Amniotic stem cell (primary cell): ENCODE results near the gene C2orf92.
"Not testable (repeated sequence)": the region's sequence is repeated elsewhere in the genome, so short reads cannot be mapped to it uniquely, and the experiment has no call there.

Experiments
- DNase-seq: peaks from one replicate; lab custom pipeline; 2025; lab: John Stamatoyannopoulos, UW

Gene C2orf92

DNA sequence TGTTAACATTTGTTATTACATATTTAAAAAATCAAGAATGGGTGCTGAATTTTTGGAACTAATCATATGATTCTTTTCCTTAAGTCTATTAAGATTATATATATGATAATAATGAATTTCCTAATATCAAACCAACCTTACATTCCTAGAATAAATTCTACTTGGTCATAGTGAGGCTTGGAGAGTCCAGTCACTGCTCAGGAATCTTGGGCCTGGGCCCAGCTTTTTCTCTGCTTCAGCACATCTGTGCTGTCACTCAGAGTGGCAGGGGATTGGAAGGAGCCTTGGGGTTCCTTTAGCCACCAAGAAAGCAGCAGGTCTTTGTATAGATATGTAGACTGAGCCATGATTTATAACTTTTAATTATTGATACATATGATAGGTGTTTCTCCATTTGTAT lies 24.0 kb downstream of the C2orf92 start:
- no peak for DNase-seq

DNA sequence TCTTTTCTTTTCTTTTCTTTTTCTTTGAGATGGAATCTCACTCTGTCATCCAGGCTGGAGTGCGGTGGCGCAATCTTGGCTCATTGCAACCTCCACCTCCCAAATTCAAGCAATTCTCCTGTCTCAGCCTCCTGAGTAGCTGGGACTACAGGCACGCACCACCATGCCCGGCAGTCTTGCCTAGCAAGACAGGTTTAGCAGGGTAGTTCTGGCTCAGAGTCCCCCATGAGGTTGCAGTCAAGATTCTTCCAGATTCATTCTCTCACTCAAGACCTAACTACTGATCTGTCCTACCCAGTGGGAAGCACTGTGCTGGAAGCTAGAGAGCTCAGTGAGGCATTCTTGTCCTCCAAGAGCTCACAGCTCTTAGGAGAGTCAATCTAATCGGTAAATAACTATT lies 26.2 kb downstream of the C2orf92 start:
- no peak for DNase-seq

DNA sequence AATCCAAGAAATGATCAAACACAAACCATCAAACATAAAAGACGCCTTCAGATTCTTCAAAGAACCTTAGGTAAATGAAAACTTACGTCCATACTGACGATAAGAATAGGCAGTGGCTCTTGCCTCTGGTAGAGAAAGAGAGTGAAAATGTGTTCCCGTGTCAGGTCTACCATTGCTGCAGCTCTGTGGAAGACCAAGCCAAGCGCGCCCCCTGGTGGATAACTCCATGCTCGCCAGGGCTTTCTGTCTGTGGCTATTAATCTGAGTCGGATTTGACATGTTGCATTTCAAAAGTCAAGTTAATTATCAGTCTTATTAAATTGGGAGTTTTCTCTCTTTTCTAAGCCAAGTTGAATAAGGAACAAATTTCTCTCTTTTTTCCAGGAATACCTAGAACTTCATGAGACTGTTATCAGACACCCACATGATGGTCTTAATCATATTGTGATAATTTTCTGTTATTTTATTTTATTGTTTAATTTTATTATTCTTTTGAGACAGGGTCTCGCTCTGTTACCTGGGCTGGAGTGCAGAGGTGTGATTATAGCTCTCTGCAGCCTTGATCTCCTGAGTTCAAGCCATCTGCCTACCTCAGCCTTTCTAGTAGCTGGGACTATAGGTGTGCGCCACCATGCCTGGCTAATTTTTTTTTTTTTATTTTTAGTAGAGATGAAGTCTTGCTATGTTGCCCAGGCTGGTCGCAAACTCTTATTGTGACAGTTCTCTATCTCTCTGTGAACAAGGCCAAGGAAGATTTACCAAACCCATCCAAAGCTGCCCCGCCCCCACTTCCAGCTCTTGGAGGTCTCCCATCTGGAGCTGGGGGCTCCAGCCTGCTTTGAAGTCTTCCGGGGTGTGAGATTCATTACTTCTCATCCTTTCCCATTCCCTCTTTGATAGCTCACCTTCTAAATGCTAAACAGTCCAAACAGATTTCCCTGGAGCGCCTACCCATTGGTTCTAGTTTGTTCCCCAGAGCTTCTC lies 28.0 kb downstream of the C2orf92 start:
- DNase-seq, result peak; percentile 83

DNA sequence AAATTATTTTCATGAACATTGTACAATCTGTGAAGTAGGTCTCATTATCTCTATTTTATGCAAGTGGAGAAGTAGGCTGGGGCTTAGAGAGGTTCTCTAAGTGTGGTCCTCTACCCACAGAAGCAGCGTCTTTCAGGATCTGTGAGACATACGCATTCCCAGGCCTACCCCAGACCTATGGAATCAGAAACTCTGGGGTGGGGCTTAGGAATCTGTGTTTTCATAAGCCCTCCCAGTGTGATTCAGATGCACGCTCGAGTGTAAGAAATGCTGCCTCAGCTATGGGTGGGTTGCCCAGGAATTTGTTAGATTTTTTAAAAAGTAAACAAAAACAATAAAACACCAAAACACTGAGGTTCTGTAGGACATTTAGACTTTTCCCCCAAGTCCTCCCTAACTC lies 29.0 kb downstream of the C2orf92 start:
- no peak for DNase-seq

DNA sequence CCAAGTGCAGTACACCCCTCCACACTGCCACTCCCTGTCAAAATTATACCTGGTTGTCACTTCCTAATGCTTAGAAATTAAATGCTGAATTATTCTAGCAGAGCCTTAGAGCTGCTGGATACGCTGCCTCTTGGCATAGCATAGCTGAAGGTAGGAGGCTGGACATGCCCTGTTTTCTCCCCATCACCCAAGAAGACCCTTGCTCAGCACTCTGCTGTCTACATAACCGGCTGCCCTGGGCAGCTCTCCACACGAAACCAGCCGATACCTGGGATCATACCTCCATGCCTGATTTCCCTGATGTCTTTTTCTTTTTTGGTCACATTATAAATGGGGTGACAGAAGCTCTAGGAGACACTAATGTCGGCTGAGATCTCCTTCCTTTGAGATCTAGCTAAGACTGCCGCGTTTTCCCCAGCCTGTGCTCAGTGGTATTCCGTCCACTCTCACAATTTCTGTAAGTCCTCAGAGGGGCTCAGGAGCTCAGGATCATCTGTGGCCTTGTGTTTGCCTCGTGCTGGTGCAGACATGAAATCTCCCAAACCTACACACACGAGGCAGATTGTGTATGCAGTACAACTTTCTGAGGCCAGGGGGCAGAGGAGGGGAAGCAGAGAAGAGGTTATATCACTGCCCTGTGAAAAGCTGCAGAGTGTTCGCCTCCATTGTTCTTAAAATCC lies 30.4 kb downstream of the C2orf92 start:
- peak; percentile 42 for DNase-seq

DNA sequence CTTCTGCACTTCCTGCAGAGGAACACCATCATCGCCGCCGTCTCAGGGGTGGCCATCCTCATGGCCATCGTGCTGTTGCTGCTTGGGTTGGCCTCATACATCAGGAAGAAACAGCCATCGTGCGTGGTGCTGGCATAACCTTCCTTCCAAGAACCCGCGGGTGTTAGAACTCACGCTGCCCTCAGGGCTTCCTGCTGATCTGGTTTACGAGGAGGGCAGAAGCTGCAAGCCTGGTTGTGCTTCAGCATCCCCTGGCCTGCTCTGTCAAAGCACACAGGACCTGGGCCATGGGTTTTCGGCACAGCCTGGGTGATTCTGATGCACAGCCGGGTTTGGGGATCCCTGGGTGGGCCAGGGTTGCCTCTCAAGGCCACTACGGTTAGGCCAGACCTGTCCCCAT lies 31.7 kb downstream of the C2orf92 start:
- DNase-seq, result no peak

DNA sequence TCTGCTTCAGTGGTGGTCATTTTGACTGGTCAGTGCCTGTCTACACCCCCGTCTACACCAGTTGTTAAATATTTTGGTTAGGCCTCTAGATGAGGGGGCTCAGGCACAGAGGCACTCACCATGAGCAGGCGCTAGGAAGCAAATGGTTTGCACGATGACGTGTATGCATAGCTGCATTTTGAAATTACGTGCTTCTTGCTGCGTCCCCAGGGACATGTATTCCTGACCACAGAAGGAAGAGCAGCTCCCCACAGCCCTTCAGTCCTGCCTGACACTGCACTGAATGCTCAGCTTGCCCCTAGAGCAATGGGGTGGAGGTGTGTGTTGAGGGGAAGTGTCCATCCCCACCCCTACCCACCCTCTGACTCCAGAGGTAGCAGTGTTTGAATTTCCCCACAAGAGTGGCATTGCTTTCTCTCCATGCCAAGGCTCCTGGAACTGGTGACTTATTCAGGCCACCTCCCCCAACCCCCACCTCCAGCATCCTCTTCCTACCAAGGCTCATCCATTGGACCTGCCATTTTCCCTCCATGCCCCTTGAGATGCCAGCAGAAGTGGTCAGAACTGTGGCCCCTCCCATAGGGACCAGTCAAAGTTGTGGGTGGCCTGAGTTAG lies 32.4 kb downstream of the C2orf92 start:
- DNase-seq, result no peak

DNA sequence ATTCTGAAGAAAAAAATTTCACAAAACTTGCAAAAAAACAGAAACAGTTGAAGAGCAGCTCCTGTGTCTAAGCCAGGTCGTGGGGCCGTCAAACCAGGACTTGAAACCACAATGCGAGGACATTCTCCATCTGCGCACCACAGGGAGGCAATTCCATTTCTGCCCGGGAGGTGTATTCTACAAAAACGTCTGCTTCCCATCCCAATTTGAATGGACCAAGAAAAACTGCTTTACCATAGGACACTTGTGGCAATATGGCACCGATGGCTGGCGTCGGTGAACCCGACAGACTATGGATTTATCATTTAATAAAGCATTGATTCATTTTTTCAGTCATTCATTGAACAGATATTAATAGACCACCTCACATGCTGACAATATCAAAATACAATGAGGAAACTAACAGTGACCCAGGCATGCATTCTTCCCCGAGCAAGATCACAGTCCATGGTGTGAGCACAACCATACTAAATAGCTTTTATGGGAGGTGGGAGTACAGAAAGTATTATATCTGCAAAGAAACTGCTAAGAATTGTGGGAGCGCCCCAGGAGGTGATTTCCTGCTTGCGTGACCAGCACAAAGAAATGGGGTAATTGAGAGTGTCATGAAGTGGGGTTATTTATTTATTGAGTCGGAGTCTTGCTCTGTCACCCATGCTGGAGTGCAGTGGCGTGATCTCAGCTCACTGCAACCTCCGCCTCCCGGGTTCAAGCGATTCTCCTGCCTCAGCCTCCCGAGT lies 33.4 kb downstream of the C2orf92 start:
- DNase-seq, result no peak

DNA sequence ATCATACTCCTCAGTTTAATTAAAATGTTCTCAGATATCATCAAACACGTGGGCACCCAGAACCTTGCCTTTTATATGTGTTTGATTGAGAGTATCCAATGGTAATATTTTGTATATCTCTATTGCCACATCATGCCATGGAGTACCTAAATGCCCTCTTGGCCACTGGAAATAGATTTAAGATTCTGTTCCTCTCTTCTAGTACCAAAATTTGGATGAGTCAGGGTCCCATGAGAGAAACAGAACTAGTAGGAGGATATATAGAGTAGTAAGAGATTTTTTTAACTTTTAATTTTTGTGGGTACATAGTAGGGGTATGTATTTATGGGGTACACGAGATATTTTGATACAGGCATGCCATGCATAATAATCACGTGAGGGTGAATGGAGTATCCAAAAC lies 34.2 kb downstream of the C2orf92 start:
- no peak for DNase-seq

DNA sequence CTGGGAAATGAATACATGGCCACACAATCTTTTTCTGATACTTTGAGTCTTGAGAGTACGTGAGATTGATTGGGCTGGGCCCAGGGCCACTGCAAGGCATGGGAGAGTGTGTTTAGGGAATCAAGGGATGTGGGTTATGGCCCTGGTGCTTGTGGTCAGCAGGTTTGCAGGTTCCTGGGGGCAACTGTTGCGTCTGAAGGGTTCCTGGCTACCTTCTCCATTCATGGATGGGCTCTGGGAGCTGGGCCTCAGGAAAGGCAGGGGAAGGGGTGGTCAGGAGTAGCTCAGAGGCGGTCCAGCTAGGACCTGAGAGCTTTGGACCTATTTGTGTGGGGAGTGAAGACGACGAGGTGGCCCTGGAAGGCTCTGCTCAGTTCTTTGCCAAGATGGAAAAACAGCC lies 35.5 kb downstream of the C2orf92 start:
- no peak for DNase-seq

DNA sequence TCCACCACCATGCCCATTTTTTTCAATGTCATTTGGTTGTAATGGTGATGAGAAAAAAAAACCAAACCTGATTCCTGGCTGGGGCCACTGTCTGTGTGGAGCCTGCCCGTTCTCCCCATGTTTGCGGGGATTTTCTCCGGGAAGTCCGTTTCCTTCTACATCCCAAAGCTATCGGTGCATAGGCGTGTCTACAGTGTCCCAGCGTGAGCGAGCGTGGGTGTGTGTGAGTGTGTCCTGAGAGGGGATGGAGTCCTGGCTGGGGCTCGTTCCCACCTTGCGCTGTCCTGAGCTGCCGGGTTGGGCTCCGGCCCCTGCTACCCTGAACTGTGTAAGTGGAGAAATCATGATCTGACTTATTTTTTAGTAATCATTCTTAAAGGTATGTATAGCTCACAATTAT lies 36.6 kb downstream of the C2orf92 start:
- no peak for DNase-seq

DNA sequence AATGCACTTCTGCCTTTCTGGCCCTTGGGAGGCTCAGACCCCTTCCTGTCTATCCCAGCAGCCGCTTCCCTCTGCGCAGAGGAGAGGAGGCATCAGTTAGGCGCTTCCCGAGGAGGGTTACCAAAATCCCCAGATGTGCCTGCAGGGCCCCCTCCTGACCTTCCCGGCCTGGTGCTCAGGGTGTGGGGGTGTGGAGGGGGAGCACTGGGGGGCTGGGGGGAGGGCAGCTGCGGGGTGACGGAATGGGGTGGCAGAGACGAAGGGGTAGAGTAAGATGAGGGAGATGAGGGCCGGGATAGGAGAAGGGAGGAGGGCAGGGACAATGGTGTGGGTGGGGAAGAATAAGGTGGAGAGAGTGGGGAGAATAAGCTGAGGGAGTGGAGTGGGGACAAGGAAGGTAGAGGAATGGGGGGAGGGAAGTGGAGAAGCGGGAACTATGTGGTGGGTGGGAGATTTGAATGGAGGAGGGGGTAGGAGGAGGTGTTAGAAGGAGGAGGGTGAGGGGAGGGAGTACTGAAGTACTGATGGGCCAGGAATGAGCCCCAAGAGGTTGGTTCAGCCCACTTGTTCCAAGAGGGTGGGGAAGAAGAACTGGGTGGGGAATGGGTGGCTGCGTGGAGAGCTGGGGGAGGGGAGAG lies 37.3 kb downstream of the C2orf92 start:
- DNase-seq, result no peak

DNA sequence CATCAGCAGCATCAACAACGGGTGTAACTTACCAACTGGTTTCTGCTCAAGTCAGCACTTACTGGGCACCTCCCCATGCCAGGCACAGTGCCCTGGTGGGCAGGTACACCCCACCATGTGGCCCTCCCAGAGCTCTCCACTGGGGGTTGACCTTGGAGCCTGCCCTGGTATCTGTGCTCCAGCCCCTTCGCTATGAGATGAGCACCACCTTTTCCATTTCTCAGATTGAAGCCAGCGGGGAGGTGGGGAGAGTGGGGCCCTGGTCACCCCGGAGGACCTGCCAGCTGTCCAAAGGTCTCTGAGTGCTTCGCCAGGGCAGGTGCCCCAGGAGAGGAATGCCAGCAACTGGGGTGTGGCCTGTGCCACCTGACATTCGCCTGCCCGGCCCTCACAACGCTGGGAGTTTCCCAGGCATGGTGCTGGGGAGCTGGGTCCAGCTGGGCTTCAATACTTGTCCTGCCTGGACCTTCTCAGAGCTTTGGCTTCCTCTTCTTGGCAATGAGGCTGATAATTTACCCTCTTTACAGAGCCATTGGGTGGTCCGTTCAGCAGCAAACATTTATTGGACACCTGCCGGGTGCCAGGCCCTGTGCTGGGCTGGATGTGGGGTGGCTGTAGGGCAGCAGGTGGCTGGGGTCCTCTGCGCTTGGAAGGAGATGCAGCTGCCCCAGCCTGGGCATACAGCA lies 38.0 kb downstream of the C2orf92 start:
- no peak for DNase-seq

DNA sequence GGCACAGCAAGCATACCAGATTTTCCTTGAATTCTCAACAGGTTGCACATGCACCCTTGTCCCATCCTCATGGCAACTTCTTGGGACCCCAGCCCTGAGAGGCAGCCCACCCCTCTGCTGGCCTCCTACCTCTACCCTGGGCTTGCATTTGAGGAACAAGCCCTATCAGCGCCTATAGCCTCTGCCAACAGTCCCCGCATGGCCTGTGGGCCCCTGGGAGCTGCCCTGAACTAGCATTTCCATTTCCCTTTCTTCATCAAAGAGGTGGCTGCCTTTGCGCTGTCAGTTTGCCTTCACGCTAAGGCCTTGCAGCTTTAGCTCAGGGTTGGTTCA lies 38.5 kb downstream of the C2orf92 start:
- DNase-seq, result no peak

DNA sequence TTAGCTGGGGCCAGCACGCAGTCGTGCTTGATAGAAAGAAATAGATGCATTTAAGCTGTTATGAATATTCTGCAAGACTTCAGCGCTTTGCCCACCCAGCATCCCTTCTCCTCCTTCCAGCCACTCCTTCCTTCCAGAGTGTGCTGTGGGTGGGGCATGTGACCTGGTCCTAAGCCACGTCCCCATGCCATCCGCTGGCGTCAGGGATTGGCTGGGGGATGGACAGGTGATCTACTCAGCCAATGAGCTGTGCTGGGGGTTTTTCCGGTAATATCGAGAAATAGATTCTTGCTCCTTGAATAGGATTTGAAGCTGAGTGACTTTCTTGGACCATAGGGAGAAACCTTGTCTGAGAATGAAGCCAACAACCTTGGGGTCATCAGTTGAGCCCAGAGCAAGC lies 39.1 kb downstream of the C2orf92 start:
- no peak for DNase-seq

DNA sequence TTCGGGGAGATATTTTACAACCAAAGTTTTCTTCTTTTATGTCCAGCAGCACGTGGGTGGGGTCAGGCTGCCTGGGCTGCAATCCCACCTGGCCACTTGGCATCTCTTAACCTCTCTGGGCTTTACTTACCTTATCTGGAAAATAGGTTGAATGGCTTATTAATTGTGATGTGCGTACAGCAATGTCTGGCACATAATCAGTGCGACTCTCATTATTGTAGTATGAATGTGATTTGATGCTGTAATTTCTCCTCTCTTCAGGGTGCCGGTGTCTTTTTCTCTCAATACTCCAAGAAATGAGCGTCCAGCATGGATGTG lies 41.8 kb downstream of the C2orf92 start:
- DNase-seq, result no peak

DNA sequence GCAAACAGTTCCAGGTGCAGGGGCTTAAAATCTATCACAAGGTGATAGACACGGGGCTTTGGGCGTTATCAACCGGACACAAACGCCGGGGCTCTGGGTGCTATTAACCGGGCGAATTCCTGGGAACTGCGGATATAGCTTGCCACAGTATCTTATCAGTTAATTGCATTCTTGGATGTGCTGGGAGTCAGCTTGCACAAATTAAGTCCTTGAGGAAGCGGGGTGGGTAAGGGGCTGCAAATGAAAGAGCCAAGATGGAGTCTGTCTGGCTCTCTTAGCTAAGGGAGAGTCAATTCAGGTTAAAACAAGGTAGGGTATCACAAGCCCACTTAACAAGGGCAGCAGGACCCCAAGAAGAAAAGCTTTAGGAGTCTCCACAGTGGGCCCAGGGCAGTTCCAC lies 42.7 kb downstream of the C2orf92 start:
- DNase-seq, result not testable (repeated sequence)

DNA sequence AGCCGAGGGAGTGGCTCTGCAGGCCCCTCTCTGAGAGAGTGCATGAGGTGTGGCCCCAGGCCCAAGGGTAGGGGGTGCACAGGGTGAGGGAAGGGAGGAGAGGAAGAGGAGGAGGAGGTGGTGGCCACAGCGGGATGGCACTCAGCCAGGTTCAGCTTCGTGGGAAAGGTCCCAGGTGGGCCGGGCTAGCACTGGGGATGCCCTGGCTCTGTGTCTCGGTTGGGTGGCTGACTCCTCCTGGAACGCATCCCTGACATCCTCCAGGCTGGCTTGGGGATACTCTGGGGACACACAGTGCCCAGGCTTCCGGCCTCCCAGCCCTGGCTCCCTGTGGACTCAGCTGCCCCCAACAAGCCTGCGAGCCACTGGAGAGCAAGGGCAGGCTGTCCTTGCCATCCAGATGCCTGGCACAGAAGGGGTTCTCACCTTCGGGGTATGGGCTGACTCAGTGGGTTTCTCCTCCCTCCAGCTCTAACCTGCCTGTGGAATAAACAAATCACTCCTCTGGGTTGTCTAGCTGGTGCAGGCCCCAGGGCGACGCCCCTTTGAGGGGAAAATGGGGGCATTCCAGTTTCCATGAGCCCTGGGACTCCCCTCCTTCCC lies 43.3 kb downstream of the C2orf92 start:
- DNase-seq, result no peak

DNA sequence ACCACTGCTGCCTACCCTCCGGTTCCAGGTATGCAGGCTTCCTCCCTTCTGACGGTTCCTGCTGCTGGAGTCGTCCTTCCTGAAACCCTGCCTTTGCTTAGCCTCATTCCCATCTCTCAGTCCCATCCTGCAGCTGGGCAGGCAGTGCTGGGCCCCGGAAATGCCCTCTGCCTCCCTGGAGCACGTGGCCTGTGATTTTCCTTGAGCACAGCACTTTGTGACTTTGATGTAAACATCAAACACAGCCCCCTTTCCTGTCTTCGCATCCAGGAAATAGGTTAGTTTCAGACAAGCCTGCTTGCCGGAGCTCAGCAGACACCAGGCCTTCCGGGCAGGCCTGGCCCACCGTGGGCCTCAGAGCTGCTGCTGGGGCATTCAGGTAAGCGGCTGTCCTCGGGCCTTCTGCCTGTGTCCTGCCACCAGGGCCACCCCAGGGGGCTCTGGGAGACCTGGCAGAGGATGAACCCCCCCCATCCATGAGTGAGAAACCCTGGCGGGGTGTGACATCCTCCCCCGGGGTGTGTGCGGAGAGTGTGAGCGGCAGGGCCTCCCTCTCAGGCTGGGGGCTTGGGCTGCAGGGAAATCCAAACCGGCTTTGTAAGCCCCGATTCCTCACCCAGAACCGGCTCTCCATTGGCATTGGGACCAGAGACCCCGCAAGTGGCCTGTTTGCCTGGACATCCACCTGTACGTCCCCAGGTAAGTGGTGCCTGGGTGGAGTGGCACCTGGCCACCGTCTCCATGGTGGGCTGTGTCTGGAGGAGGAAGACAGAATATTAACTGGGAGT lies 44.0 kb downstream of the C2orf92 start, which contains the start of gene ZAP70:
Gene ZAP70 (plus strand): TSS at position 281 of the 788 bp plus-strand sequence. CDS start 10,461 bp downstream, outside the sequence.
- no peak for DNase-seq
